Astrocyte (in vitro differentiated cells and primary cell): ENCODE data around the gene LRTM2. TPM values are rescaled to one million over a fixed set of nuclear protein-coding genes. Genes with fewer than 3 reads are reported as not detected.

ENCODE experiments used
- DNase-seq: peaks from one replicate; pipeline ENCODE4 v3.0.0-alpha.2; 2010; ENCODE audit warnings: low read depth
- FAIRE-seq: peaks from 2 replicates; lab custom pipeline; 2011; peaks lifted over from hg19 to GRCh38; lab: Jason Lieb, UNC
- H2AFZ ChIP-seq: 2 replicates; pipeline ENCODE4 v1.6.0; 2012; ENCODE audit warnings: low read depth, low read length, inconsistent platforms
- H3K27ac ChIP-seq: 2 replicates; pipeline ENCODE4 v1.5.1; 2011; ENCODE audit warnings: low read depth, low read length, inconsistent platforms
- H3K27me3 ChIP-seq: 2 replicates; pipeline ENCODE4 v1.6.0; 2011; ENCODE audit warnings: low read length, inconsistent platforms; ENCODE audit not compliant: insufficient read depth
- H3K36me3 ChIP-seq: 2 replicates; pipeline ENCODE4 v1.5.1; 2011; ENCODE audit warnings: low read length, inconsistent platforms; ENCODE audit not compliant: insufficient read depth
- H3K4me1 ChIP-seq: 2 replicates; pipeline ENCODE4 v1.5.1; 2011; ENCODE audit warnings: low read length, inconsistent platforms; ENCODE audit not compliant: insufficient read depth
- H3K4me2 ChIP-seq: 2 replicates; pipeline ENCODE4 v1.6.0; 2012; ENCODE audit warnings: low read length, inconsistent platforms
- H3K4me3 ChIP-seq: 2 replicates; pipeline ENCODE4 v1.5.1; 2011; ENCODE audit warnings: low read depth, mild to moderate bottlenecking, low read length, inconsistent platforms; ENCODE audit not compliant: insufficient read depth
- H3K79me2 ChIP-seq: 2 replicates; pipeline ENCODE4 v1.6.0; 2012; ENCODE audit warnings: mild to moderate bottlenecking, low read length, inconsistent platforms; ENCODE audit not compliant: insufficient read depth
- H3K9ac ChIP-seq: 2 replicates; pipeline ENCODE4 v1.6.0; 2012; ENCODE audit warnings: mild to moderate bottlenecking, low read length, inconsistent platforms
- H3K9me3 ChIP-seq: 2 replicates; pipeline ENCODE4 v1.5.1; 2012; ENCODE audit warnings: low read depth, mild to moderate bottlenecking, low read length, inconsistent platforms; ENCODE audit not compliant: insufficient read depth
- H4K20me1 ChIP-seq: 2 replicates; pipeline ENCODE4 v1.6.0; 2012; ENCODE audit warnings: low read length, inconsistent platforms; ENCODE audit not compliant: insufficient read depth
- H3K27ac Mint-ChIP-seq: one replicate; pipeline ENCODE4 v1.8.0; 2021; ENCODE audit warnings: mild to moderate bottlenecking, mixed read lengths; ENCODE audit not compliant: unreplicated experiment
- H3K27me3 Mint-ChIP-seq: one replicate; pipeline ENCODE4 v1.8.0; 2021; ENCODE audit warnings: low read depth, mixed read lengths; ENCODE audit not compliant: unreplicated experiment
- H3K36me3 Mint-ChIP-seq: one replicate; pipeline ENCODE4 v1.8.0; 2021; ENCODE audit warnings: low read depth, mixed read lengths; ENCODE audit not compliant: unreplicated experiment
- H3K4me1 Mint-ChIP-seq: one replicate; pipeline ENCODE4 v1.8.0; 2021; ENCODE audit warnings: low read depth, mixed read lengths; ENCODE audit not compliant: unreplicated experiment
- H3K4me3 Mint-ChIP-seq: one replicate; pipeline ENCODE4 v1.8.0; 2021; ENCODE audit warnings: mild to moderate bottlenecking, moderate library complexity, mixed read lengths; ENCODE audit not compliant: unreplicated experiment
- H3K9me3 Mint-ChIP-seq: one replicate; pipeline ENCODE4 v1.8.0; 2021; ENCODE audit warnings: mild to moderate bottlenecking, mixed read lengths; ENCODE audit not compliant: unreplicated experiment
- CTCF ChIP-seq: IDR thresholded peaks from 2 replicates; pipeline ENCODE4 v1.5.1; 2011; ENCODE audit warnings: low read depth, mild to moderate bottlenecking, inconsistent platforms, low read length, moderate library complexity; ENCODE audit not compliant: insufficient read depth
- EZH2 ChIP-seq: IDR thresholded peaks from 2 replicates; pipeline ENCODE4 v1.6.1; 2012; ENCODE audit warnings: mild to moderate bottlenecking, low read length, inconsistent platforms; ENCODE audit not compliant: insufficient read depth
- total RNA-seq: library from RNA; stranded (reverse); gene quantifications from 2 replicates; pipeline ENCODE4 v1.2.1, GENCODE V29; 2021

LRTM2 gene
- total RNA-seq, 1 donor from 2014 or later: not detected

- Mint-ChIP-seq H3K27ac (no peak overlapping the region), H3K27me3 (peaks cover 48% of the 10 kb centered on the region), H3K4me1 (no peaks in the 10 kb centered on the region), H3K4me3 (no peak overlapping the region), H3K36me3 (no peaks in the 10 kb centered on the region), H3K9me3 (peaks cover 7% of the 10 kb centered on the region)
- Histone ChIP-seq H3K9me3 (no peaks in the 10 kb centered on the region), H3K4me1 (no peaks in the 10 kb centered on the region), H3K27ac (no peak overlapping the region), H3K79me2 (no peaks in the 10 kb centered on the region), H4K20me1 (no peaks in the 10 kb centered on the region), H3K36me3 (no peaks in the 10 kb centered on the region), H3K4me3 (no peak overlapping the region), H3K9ac (no peak overlapping the region), H3K4me2 (no peak overlapping the region), H3K27me3 (peaks cover 8% of the 10 kb centered on the region), H2AFZ (no peak overlapping the region)
- DNase-seq (no peak), FAIRE-seq (no peak)
- TF ChIP-seq EZH2: no peak
- TF ChIP-seq CTCF: no peak
Observed at GRCh38 chr12:1885599-1886245, 65.4 kb downstream of the LRTM2 start.

Other genes with a start within 250 kb of the LRTM2 start
- 9.2 and 9.8 TPM in 2 replicates for gene FBXL14, start 226.0 kb upstream of the LRTM2 start, total RNA-seq
- 110 TPM in 2 replicates for gene WNT5B, start 191.3 kb upstream of the LRTM2 start, total RNA-seq
- 52.8 and 56.6 TPM in 2 replicates for gene ADIPOR2, start 129.5 kb upstream of the LRTM2 start, total RNA-seq
- gene CACNA2D4, start 98.1 kb downstream of the LRTM2 start, total RNA-seq: 0.09 and 0.26 TPM in 2 replicates
- 13.1 and 16.5 TPM in 2 replicates for gene DCP1B, start 183.9 kb downstream of the LRTM2 start, total RNA-seq
- gene CACNA1C, start 232.4 kb downstream of the LRTM2 start, total RNA-seq: 1.5 and 2.1 TPM in 2 replicates